ENCODE results near the gene ROBO1. TPM values are rescaled to one million over a fixed set of nuclear protein-coding genes. Genes with fewer than 3 reads are reported as not detected.

Gene ROBO1
- total and polyA plus RNA-seq, 2 of the 13 experiments (the other 11 are each of a cell fraction or from before 2014, with no cell fraction given), result 52.2 to 71.0 TPM

GRCh38 chr3:78872195-78872594 is 895.6 kb downstream of the ROBO1 start (continued):
- TF ChIP-seq RELA (CRISPR knock-in tag; IDR thresholded peaks at IDR 0.05) (no peak), MXD4 (CRISPR knock-in tag; IDR thresholded peaks at IDR 0.05) (no peak), KMT2A (CRISPR knock-in tag; IDR thresholded peaks at IDR 0.05) (no peak), ZNF713 (CRISPR knock-in tag; IDR thresholded peaks at IDR 0.05) (no peak), SATB2 (CRISPR knock-in tag; IDR thresholded peaks at IDR 0.05) (no peak), PRMT3 (CRISPR knock-in tag; IDR thresholded peaks at IDR 0.05; ENCODE audit: borderline replicate concordance, low read depth) (no peak), SETDB1 (CRISPR knock-in tag; IDR thresholded peaks at IDR 0.05; ENCODE audit: borderline replicate concordance) (no peak), DR1 (CRISPR knock-in tag; IDR thresholded peaks at IDR 0.05) (no peak), PPARG (CRISPR knock-in tag; conservative IDR thresholded peaks at IDR 0.05) (0 out of 2 replicates have a peak, but pooled peaks have one; percentile 26), SMARCC2 (IDR thresholded peaks at IDR 0.05) (no peak), GRHL1 (CRISPR knock-in tag; conservative IDR thresholded peaks at IDR 0.05) (no peak), ZFP37 (CRISPR knock-in tag; IDR thresholded peaks at IDR 0.05; ENCODE audit: borderline replicate concordance) (no peak), MAFK (conservative IDR thresholded peaks at IDR 0.05 in 1 of 2, IDR thresholded peaks at IDR 0.05 in 1 of 2; ENCODE audit: low read length in 2 of 2) (no peak), DPF2 (CRISPR knock-in tag; IDR thresholded peaks at IDR 0.05; ENCODE audit: borderline replicate concordance, low read depth) (no peak), POLR2AphosphoS5 (IDR thresholded peaks at IDR 0.05; ENCODE audit: low read depth, low read length) (no peak), RORA (CRISPR knock-in tag; IDR thresholded peaks at IDR 0.05) (no peak), RFX3 (CRISPR knock-in tag; IDR thresholded peaks at IDR 0.05) (no peak), CEBPB (IDR thresholded peaks at IDR 0.05; ENCODE audit: borderline replicate concordance, low read depth, low read length) (no peak), MAFF (IDR thresholded peaks at IDR 0.05; ENCODE audit: low read depth, low read length) (no peak), ZNF446 (CRISPR knock-in tag; IDR thresholded peaks at IDR 0.05) (no peak), ZNF383 (CRISPR knock-in tag; IDR thresholded peaks at IDR 0.05; ENCODE audit: borderline replicate concordance) (no peak), HINFP (CRISPR knock-in tag; IDR thresholded peaks at IDR 0.05; ENCODE audit: low read depth) (no peak)
- TF ChIP-seq, protein P1, sequence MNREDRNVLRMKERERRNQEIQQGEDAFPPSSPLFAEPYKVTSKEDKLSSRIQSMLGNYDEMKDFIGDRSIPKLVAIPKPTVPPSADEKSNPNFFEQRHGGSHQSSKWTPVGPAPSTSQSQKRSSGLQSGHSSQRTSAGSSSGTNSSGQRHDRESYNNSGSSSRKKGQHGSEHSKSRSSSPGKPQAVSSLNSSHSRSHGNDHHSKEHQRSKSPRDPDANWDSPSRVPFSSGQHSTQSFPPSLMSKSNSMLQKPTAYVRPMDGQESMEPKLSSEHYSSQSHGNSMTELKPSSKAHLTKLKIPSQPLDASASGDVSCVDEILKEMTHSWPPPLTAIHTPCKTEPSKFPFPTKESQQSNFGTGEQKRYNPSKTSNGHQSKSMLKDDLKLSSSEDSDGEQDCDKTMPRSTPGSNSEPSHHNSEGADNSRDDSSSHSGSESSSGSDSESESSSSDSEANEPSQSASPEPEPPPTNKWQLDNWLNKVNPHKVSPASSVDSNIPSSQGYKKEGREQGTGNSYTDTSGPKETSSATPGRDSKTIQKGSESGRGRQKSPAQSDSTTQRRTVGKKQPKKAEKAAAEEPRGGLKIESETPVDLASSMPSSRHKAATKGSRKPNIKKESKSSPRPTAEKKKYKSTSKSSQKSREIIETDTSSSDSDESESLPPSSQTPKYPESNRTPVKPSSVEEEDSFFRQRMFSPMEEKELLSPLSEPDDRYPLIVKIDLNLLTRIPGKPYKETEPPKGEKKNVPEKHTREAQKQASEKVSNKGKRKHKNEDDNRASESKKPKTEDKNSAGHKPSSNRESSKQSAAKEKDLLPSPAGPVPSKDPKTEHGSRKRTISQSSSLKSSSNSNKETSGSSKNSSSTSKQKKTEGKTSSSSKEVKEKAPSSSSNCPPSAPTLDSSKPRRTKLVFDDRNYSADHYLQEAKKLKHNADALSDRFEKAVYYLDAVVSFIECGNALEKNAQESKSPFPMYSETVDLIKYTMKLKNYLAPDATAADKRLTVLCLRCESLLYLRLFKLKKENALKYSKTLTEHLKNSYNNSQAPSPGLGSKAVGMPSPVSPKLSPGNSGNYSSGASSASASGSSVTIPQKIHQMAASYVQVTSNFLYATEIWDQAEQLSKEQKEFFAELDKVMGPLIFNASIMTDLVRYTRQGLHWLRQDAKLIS (CRISPR knock-in tag; IDR thresholded peaks at IDR 0.05), result no peak; the same call in 1 of the 2 replicates
- TF ChIP-seq, protein P2, sequence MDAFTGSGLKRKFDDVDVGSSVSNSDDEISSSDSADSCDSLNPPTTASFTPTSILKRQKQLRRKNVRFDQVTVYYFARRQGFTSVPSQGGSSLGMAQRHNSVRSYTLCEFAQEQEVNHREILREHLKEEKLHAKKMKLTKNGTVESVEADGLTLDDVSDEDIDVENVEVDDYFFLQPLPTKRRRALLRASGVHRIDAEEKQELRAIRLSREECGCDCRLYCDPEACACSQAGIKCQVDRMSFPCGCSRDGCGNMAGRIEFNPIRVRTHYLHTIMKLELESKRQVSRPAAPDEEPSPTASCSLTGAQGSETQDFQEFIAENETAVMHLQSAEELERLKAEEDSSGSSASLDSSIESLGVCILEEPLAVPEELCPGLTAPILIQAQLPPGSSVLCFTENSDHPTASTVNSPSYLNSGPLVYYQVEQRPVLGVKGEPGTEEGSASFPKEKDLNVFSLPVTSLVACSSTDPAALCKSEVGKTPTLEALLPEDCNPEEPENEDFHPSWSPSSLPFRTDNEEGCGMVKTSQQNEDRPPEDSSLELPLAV (CRISPR knock-in tag; conservative IDR thresholded peaks at IDR 0.05; ENCODE audit: low read depth), result no peak
